Measurements from ENCODE around the gene PERM1.
A peak's percentile ranks its signal among the peaks of the same experiment; 100 is the strongest.
"Not testable (repeated sequence)": the region's sequence is repeated elsewhere in the genome, so short reads cannot be mapped to it uniquely, and the experiment has no call there.

The PERM1 gene

DNA sequence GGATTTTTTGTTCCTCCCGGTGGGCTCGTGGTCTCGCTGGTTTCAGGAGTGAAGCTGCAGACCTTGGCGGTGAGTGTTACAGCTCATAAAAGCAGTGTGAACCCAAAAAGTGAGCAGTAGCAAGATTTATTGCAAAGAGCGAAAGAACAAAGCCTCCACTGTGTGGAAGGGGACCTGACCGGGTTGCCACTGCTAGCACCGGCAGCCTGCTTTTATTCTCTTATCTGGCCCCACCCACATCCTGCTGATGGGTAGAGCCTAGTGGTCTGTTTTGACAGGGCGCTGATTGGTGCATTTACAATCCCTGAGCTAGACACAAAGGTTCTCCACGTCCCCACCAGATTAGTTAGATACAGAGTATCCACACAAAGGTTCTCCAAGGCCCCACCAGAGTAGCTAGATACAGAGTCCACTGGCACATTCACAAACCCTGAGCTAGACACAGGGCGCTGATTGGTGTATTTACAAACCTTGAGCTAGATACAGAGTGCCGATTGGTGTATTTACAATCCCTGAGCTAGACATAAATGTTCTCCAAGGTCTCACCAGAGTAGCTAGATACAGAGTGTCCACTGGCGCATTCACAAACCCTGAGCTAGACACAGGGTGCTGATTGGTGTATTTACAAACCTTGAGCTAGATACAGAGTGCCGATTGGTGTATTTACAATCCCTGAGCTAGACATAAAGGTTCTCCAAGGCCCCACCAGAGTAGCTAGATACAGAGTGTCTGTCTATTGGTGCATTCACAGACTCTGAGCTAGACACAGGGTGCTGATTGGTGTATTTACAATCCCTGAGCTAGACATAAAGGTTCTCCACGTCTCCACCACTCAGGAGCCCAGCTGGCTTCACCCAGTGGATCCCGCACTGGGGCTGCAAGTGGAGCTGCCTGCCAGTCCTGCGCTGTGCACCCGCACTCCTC lies 35.8 kb upstream of the PERM1 start:
- not testable (repeated sequence) for DNase-seq (ENCODE audit: low spot score)

DNA sequence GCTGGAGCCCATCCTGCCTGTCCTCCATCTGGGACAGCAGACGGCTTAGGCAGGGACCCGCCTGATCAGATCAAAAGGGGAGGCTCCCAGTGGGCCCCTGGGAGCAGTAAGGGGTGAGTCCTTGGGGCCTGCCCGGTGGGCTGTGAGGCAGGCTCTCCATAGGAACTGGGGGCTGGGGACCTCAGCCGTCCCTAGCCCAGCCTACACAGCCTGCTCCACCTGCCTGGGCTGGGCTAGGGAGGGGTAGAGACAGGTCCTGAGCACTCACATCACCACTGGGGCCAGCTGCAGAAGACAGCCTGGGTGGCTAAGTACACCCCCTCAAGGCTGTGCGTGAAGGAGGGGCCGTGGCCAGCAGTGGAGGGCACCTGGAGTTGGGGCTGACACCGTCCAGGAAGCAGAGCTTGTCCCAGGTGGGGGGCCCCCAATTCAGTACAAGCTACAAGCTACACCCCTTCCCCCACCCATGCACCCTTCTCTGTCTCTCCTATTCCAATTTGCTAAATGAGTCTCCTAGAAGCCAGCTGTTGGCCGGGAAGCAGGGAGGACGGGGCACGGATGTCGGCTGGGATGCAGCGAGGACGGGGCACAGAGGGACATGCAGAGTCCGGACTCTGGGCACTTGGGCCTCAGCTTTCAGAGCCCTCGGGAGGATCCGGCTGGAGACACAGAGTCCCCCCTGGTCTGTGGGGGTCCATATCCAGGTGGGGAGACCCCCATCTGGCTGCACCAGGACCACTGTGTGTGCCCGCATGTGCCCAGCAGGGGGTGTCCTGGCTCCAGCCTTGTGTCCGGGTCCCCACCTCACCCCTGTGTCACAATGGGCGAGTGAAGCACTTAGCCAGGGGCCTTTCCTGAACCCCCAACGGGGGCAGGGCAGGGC lies 33.1 kb upstream of the PERM1 start:
- no peak for DNase-seq (ENCODE audit: low spot score)

DNA sequence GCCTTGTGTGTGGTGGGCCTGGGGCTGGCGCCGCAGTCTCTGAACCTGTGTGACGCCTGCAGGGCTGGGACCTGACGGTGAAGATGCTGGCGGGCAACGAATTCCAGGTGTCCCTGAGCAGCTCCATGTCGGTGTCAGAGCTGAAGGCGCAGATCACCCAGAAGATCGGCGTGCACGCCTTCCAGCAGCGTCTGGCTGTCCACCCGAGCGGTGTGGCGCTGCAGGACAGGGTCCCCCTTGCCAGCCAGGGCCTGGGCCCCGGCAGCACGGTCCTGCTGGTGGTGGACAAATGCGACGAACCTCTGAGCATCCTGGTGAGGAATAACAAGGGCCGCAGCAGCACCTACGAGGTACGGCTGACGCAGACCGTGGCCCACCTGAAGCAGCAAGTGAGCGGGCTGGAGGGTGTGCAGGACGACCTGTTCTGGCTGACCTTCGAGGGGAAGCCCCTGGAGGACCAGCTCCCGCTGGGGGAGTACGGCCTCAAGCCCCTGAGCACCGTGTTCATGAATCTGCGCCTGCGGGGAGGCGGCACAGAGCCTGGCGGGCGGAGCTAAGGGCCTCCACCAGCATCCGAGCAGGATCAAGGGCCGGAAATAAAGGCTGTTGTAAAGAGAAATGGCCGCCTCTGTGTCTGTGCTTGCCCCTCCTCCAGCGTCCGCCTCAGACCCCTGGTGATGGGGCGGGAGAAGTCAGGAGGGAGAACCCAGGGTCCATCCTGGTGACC lies 32.2 kb upstream of the PERM1 start:
- DNase-seq (ENCODE audit: low spot score) = no peak

DNA sequence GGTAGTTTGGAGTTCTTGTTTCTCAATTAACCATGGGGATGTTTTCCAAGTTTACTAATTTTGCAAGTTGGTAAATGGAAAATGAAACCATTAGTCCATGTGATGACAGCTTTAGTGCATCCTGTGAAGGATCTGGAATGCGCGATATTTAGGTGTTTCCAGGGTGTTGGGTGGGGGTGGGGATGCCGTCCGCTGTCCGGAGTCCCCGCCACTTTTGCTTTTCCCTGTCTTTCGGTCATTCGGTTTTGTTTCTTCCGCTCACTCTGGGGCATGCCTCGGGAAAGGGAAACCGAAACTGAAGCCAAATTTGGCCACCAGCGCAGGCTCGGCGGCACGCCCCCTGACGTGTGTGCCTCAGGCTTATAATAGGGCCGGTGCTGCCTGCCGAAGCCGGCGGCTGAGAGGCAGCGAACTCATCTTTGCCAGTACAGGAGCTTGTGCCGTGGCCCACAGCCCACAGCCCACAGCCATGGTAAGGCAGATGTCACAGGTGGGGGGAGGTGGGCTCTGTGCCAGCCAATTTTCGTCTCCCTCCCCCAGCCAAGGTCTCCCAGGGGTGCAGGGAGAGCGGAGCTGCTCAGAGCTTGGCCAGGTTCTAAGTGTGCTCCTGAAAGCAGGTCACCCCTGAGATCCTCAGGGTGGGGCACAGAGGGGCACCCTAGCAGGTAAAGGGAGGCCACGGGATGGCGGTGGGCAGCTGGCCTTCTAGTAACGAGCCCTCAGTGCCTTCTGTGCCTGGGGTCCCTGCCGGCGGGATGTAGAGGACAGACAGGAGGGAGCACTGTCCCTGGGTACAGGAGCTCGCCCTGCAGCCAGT lies 31.4 kb upstream of the PERM1 start, which contains the start of gene ISG15:
ISG15 (plus strand) TSS at position 393 of the 817 bp plus-strand sequence; CDS start at position 470, 77 bp downstream.
- DNase-seq (ENCODE audit: low spot score) = peak; percentile 87

DNA sequence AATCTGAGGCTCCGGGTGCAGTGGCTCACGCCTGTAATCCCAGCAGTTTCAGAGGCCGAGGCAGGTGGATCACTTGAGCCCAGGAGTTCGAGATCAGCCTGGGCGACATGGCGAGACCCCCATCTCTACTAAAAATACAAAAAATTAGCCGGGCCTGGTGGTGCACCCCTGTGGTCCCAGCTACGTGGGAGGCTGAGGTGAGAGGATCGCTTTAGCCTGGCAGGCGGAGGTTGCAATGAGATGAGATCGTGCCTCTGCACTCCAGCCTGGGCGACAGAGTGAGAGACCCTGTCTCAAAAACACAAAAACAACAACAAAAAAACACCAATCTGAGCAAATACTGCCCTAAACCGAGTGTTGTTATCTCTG lies 30.8 kb upstream of the PERM1 start:
- not testable (repeated sequence) for DNase-seq (ENCODE audit: low spot score)

DNA sequence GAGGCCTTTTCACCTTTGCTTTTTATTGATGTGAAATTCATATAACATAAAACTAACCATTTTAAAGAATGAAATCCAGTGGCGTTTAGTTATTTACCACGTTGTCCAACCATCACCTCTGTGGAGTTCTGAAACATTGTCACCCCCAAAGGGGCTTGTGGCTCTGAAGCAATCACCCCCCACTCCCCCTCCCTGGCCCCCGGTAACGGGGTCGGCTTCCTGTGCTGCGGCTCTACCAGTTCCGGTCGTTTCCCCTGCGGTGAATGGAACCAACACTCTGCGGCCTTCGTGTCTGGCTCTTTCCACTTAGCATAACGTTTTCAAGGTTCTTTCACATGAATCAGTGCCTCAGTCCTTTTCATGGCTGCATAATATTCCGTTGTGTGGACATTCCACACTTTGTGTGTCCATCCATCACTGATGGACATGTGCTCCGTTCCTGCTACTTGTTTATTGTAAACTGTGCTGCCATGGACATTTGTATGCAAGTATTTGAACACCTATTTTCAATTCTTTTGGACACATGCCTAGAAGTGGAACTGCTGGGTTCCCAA lies 29.6 kb upstream of the PERM1 start:
- no peak for DNase-seq (ENCODE audit: low spot score)

DNA sequence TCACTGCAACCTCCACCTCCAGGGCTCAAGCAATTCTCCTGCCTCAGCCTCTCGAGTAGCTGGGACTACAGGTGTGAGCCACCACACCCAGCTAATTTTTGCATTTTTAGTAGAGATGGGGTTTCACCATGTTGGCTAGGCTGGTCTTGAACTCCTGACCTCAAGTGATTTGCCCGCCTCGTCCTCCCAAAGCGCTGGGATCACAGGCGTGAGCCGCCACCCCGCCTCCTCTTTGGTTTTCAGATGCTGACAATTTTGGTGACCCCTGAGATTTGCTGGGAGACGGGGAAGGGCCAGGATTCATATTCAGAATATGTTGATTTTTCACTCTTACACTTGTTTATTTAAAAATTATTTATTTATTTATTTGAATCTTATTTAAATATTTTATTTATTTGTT lies 28.2 kb upstream of the PERM1 start:
- DNase-seq (ENCODE audit: low spot score) = not testable (repeated sequence)

DNA sequence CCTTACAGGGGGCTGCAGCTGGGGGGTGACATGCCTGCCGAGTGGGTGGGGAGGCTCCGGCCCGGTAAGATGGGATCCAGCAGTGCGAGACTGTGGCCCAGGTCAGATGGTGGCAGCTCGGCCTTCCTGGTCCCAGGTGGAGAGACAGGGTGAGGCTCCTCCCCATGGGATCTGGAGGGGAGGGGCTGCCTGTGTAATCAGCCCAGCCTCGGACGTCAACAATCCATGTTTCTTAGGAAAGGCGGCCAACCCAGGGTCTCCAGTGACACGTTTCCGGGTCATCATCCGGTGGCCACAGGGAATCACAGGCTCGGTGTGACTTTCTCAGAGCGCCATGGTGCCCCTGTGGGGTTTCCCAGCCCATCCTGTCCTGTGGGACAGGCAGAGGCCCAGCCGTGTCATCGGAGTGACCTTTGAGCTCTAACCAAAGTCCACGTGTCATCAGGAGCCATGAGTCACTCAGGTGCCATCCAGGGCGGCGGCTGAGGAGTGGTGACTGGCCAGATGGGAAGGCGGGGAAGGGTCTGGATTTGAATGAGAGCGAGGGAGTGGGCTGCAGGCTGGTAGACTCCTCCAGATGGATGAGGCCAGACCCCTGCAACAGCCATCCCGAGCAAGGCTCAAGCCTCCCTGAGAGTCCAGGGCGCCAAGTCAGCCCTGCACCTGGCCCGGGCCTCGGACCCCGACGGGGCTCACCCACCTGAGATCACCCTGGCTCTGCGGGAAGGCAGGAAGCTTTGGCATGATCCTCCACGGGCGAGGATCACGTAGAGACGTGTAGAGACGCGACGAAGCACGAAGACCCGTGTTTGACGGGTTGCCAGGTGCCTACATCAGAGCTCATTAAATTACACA lies 24.6 kb upstream of the PERM1 start:
- no peak for DNase-seq (ENCODE audit: low spot score)

DNA sequence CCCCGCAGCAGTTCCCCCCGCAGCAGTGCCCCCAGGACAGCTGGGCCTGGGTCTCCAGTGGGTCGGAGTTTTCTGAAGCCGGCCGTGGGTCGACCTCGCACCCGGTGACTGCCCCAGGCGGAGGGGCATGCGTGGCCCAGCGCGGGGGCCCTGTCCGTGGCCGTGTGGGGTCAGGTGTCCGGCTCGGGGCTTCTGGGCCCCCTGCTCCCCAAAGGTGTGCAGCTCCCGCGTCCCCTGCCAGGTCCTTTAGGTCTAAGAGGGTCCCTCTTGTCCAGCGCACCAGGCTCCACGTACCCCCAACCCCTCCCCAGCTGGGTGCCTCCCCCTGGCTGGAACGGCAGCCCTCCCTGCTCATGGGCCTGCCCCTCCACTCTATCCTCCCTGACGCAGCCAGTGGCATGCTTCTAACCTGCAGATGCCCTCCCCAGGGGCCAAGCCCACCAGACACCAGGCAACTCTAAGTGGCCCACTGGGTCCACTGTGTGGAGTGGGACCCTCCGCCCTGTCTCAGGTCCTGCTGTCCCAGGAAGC lies 23.9 kb upstream of the PERM1 start:
- no peak for DNase-seq (ENCODE audit: low spot score)

DNA sequence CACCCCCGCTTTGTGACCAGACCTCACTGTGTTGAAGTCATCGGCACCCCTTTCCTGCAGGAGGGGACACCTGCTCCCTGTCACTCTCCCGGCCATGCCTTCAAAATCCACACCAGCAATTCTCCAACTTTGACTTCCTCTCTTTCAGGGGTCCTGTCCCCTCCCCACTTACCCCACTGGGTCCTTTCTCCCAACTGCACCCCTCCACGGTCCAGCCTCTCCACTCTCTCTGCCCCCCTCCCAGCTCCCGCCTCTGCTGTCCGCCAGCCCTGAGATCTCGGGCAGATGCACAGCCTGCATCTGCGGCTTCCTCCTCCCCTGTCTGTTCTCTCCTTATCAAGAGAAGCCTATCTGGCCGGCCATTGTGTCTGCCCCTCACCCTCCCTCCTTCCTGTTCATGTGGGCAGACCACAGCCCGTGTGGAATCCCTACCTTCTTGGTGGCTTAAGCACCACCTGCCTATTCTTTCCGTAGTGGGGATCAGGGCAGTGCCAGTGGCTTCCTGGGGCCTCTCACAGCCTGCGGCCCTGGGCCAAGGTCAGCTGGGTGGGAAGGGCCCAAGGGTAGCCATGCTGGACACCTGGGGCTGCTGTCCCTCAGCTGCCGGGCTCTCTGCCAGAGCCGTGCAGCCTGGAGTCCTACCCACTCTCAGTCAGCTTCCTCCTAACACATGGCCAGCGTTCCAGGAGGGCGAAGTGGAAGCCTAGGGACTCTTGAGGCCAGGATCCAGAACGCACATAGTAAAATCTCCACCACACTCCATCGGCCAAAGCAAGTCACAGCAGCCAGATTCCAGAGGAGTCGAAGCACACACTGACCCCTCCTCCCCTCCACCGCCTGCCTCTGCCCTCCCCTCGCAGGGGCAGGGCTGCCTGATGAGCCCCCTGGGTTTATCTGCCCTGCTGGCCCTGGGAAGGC lies 23.1 kb upstream of the PERM1 start:
- no peak for DNase-seq (ENCODE audit: low spot score)

DNA sequence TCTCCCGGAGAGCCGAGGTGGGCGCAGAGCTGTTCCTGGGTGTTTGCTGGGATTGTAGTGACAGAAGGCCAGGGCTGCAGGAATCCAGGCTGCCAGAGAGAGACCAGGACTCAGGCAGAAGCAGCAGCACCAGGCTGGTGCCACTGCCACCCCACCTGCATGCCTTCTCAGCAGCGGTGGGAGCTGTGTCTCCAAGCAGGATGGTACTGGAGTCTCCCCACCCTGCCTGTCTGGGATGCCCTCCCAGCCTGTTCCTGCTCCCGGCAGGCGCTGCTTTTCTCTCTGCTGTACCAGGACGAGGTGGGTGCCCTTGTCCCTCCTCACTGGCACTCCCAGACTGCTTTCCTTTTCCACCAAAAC lies 22.5 kb upstream of the PERM1 start:
- DNase-seq (ENCODE audit: low spot score) = no peak

DNA sequence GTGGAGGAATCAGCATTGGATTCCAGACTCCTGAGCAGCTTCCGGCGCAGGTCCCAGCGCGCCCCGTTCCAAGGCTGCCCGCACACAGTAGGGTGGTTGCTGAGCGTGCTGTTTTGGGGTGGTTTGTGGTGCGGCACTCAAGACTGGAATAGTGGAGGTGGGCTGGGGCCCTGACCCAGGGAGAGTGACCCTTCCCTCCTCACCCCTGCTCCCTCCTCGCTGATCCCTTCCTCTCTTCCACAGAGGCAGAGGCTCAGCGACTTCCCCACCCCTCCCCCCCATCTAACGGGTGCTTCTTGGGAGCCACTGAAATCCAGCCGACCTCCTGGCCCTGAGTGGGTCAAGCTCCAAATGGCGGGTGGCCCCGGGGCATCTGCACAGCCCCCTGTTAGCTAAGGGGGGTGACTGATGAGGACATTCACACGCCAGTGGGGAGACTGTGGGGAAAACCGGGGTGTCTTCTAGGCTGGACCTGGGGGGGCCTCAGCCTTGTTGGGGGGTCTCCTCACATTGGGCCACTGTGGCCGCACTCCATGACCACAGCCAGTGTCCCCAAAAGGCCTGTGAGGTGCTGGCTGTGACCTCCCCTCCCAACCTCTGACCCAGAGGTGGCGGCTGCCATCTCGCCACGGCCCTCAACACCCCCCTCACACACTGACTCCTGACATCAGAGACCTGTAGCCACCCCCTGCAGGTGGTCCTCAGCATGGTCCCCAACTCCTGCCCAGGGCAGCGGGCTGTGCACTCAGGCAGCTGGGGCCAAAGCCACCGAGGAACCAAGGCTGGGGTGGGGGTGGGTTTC lies 21.9 kb upstream of the PERM1 start:
- DNase-seq (ENCODE audit: low spot score) = no peak

DNA sequence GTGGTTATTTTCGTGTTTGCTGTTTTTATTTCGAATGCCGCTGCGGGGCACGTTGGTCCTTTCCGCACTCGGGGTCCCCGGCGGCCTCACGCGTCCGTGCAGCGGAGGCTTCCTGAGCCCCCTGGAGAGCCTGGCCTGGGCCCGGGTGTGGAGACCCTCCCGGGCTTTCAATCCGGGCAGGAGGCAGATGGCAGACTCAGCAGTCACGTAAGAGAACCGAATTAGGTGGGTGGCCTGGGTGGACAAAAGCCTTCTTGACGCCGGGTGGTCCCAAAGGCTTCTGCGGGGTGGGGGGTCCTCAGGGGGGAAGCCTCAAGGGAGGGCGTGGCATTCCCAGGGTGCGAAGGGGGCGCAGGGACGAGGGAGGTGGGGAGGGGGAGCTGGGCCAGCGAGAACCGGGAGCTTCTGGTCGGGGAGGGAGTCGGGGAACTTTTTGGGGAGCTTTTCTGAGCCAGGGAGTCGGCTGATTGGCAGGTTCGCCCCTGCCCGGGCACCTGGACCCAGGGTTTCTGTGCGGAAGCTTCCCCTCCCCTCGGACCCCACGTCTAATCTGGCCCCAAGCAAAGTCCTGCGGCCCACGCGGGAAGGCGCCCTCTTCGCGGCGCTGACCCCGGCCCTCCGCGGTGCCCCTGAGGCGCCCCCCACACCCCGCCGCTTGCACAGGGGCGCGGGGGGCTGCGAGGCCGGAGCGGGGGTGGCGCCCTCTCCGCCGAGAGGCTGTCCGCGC lies 19.3 kb upstream of the PERM1 start:
- no peak for DNase-seq (ENCODE audit: low spot score)

DNA sequence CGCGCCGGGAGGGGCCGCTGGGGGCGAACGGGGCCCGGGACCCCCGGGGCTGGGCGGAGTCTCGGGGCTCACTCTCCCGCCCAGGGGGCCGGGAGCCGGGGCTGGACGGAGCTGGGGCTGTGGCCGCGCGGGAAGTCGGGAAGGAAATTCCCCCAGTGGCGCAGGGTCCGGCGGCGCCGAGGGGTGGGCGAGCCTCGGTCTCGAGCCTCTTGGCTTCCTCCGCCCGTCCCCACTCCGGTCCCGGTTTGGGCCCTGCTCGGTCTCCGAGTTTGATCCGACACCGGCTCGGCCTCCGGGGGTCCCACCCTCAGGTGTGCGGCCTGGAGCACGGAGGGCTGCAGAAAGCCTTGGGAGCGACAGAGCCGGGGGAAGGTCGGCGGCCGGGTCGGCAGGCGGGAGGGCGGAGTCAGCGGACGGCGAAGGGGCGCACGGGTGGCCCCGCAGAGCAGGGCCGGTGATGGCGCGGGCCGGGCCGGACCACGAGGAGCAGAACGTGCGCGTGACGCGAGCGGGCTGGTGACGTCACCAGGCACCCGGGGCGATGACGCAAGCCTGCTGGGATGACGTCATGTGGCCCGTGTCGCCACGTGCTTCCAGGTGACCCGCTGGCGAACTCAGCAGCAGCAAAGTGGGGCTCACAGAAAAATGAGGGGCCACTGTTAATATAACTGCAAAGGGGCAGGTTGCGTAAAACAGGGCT lies 18.6 kb upstream of the PERM1 start:
- DNase-seq (ENCODE audit: low spot score) = no peak

DNA sequence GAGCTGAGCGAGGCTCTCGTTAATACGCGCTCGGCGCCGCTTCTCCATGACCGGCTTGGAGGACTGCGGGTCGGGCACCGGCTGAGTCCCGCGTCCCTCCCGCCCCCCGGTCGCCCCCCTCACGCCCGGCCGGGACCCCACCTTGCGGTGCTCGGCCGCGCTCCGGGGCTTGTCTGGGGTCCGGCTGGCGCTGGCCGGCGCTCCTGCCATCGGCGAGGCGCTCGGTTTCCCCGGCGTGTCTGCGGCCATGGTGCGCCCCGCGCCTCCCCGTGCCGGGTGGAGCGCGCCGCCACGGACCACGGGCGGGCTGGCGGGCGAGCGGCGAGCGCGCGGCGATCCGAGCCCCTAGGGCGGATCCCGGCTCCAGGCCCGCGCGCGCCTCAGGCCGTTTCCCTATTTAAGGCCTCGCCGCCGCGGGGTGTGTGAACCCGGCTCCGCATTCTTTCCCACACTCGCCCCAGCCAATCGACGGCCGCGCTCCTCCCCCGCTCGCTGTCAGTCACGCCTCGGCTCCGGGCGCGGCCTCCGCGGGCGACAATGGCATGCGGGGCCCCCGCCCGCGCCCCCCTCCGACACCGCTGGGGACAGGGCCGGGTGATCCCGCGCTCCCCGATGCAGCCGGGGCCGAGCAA lies 17.9 kb upstream of the PERM1 start, which contains the start of gene HES4:
HES4 (minus strand) TSS at position 373 of the 632 bp plus-strand sequence; CDS start at position 249, 124 bp downstream.
- DNase-seq (ENCODE audit: low spot score) = no peak

All from hematopoietic multipotent progenitor cell treated with erythropoietin and hydrocortisone succinate and interleukin-3 and kit ligand, for 15 days (in vitro differentiated cells).